Measurements from ENCODE around the gene POM121C.
A peak's percentile ranks its signal among the peaks of the same experiment; 100 is the strongest.
"Not testable (repeated sequence)": the region's sequence is repeated elsewhere in the genome, so short reads cannot be mapped to it uniquely, and the experiment has no call there.

Gene POM121C

GRCh38 chr7:75404663-75405062 lies 81.4 kb downstream of the POM121C start:
- not testable (repeated sequence) for H3K27ac ChIP-seq

DNA sequence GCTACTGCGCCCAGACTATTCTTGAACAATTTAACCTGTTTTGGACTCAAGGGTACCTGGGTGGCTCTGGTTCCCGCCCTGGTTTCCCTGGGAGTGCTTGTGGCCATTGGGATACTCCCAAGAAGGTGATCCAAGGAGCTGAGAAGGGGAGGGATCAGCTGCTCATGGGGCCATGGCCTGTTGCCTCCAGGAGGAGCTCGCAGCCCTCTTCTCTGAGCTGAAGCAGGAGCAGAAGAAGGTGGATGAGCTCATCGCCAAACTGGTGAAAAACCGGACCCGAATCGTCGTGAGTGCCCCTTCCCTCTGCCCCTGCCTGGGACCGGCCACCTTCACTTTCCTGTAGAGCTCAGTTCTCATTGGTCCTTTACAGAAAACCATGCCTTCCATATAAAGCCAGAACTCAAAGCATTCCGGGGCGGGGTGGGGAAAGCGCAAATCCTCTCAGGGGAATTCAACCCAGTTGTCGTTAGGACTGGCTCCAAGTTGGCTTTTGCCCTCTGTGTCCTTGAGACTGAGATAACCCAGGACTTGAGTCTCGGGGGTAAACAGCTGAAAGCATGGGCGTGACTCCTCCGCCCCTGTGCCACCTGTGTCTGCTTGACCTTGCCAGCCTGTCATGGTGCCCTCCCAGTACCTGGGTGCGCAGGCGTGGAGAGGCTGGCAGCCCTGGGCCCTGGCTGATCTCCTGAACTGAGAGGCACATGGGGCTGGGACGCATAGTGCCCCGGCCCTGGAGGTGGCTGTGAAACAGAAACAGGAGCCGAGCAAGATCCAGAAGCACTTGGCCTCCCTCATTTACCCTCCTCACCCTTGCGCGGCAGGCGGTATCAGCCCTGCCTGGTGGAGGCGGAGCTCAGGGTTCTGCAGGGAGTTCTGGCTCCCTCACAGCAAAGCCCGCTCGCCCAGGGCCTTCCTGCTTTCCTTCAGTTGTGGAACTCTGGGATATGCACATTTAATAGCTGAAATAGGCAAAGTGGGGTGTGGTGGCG lies 82.3 kb downstream of the POM121C start:
- not testable (repeated sequence) for H3K27ac ChIP-seq

GRCh38 chr7:75400575-75400974 lies 85.5 kb downstream of the POM121C start:
- H3K27ac ChIP-seq: not testable (repeated sequence)

- H3K27ac ChIP-seq: not testable (repeated sequence)
Observed at GRCh38 chr7:75398771-75399700, 87.1 kb downstream of the POM121C start.

GRCh38 chr7:75397865-75398264 lies 88.2 kb downstream of the POM121C start:
- not testable (repeated sequence) for H3K27ac ChIP-seq

- not testable (repeated sequence) for H3K27ac ChIP-seq
- TF ChIP-seq, protein P1, sequence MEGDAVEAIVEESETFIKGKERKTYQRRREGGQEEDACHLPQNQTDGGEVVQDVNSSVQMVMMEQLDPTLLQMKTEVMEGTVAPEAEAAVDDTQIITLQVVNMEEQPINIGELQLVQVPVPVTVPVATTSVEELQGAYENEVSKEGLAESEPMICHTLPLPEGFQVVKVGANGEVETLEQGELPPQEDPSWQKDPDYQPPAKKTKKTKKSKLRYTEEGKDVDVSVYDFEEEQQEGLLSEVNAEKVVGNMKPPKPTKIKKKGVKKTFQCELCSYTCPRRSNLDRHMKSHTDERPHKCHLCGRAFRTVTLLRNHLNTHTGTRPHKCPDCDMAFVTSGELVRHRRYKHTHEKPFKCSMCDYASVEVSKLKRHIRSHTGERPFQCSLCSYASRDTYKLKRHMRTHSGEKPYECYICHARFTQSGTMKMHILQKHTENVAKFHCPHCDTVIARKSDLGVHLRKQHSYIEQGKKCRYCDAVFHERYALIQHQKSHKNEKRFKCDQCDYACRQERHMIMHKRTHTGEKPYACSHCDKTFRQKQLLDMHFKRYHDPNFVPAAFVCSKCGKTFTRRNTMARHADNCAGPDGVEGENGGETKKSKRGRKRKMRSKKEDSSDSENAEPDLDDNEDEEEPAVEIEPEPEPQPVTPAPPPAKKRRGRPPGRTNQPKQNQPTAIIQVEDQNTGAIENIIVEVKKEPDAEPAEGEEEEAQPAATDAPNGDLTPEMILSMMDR (IDR thresholded peaks at IDR 0.05): 0 out of 2 replicates have a peak, but pooled peaks have one; percentile 5
Observed at GRCh38 chr7:75395329-75395728, 90.8 kb downstream of the POM121C start, which contains the start of gene TRIM73. TSS of gene TRIM73 (plus strand) at chr7:75395629. CDS start at chr7:75398934, 3,305 bp downstream.

- not testable (repeated sequence) for H3K27ac ChIP-seq
Observed at GRCh38 chr7:75393194-75393593, 92.9 kb downstream of the POM121C start.

DNA sequence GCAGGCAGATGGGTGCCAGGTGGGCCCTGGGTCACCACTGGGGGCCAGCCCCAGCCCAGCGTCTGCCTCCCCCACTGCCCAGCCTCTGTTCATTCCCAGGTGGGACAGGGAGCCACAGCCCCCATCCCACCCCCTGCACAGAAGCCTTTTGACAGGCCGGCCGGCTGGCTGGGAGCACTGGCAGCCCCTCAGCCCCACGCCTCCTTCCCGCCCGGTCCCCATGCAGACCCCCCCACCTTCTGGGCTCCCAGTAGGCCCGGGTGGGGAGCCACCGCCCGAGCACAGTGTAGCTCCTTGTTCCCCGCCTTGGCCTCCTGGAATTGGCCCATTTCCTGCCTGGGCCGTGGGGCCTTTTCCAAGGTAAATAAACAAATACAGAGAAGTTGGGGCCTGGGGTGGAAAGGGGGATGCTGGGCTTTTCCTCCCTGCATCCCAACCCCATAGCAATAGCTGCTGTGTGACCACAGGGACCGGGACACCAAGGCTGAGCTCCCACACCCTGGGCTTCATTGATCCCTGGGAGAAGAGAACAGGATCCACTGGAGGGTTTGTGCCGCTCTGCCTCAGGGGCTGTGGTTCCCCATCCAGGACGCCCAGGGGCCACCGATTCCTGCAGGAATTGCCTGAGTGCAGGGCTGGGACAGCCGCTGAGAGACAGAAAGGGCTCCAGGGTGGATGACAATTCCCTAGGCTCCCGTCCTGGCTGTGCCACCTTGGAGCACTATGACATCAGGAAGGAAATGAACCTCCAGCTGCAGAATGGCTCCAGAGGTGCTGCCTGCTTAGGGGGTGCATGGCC lies 111.4 kb downstream of the POM121C start:
- not testable (repeated sequence) for H3K27ac ChIP-seq

- not testable (repeated sequence) for H3K27ac ChIP-seq
Observed at GRCh38 chr7:75374144-75374518, 112.0 kb downstream of the POM121C start.

- not testable (repeated sequence) for H3K27ac ChIP-seq
Observed at GRCh38 chr7:75367313-75367712, 118.8 kb downstream of the POM121C start.
